Stimulated activated CD4-positive, alpha-beta T cell treated with anti-CD3 and anti-CD28 coated beads, Interleukin-1b, Interleukin-23, amount 100 ng/mL, for 4 hours (primary cell): ENCODE measurements around the gene RPTOR.

Experiments
- DNase-seq, 2 donors: peaks; one replicate each; pipeline ENCODE4 v3.0.0-alpha.2; 2020; ENCODE audit warnings: low read depth in 2 of 2

Gene RPTOR

DNA sequence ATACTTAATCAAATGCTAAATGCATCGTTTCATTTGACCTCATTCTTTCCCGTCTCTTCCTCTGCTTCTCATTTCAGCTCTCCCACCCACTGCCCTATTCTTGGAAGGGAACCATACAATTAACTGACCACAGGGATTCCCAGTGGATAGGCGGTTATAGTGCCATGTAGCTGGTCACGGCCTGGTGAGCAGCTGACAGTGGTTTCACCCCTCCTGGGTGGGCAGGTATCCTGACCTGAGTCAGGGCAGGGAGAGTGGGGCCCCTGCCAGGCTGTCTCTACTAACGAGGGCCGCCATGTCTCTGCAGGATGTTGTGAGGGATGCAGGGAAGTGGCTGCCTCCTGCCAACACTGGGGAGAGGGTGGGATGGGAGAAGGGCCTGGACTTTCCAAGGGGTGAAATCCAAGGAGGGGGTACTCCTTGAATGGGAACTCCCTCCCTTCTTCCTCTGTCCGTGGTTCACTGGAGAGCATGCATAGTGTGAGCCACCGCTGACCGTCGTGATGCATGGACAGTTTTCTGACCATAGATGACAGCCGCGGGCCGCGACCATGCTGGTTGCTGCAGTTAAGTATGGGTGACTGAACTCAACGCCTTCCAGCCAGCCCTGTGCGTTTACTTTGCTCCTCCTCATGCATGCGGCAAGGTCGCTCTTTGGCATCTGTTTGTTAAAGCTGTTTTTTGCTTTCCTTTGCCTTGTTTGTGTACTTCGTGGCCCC lies 95.9 kb downstream of the RPTOR start:
- DNase-seq = no peak

DNA sequence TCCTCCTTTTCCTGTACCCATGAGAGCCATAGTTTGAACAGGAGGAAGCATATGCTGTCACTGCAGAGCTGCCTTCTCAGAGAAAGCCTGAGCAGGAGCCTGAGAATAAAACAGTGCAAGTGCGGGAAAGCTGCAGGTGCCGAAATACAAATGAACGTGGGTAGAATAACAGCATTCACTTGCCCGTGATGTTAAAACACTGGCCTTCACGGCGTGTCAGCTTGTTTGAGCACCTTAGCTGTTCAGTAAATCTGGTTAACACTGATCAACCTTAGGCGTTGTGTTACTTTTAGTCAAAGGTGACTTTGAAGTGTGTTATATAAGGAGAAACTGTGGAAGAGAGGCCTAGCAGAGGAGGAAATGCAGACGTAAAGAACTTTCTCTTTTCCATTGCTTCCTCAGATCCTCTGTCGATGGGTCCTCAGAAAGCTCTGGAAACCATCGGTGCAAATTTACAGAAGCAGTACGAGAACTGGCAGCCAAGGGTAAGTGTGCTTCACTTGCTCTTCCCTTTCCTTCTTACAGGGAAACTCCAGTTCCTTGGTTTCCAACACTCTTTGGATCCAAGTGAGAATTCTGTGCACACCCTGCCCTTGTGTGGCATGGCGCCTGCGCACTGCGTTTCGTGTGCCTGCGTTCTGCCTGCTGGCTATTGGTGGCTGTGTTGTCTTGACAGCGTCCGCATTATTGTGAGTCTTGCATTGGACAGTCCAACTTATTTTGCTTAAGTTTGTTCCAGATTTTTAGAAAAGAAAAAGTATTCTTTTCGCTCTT lies 98.9 kb downstream of the RPTOR start:
- no peak for DNase-seq

DNA sequence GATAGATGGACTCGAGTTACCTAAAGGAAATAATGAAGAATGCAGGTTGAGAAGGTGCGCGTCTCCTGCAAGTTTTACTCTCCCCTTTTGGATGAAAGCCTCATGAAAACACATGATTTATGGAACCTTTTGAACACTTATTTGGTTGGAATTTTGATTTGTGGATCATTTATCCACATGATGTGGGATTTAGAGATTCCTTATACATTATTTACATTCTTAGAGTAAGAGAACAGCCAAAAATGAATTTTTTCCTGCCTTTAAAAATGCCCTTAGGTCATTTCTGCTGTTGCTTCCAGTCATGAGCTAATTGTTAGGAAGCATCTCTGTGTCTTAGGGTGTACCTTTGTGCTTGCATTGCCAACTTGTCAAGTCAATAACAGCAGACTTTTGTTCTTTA lies 99.9 kb downstream of the RPTOR start:
- no peak for DNase-seq

DNA sequence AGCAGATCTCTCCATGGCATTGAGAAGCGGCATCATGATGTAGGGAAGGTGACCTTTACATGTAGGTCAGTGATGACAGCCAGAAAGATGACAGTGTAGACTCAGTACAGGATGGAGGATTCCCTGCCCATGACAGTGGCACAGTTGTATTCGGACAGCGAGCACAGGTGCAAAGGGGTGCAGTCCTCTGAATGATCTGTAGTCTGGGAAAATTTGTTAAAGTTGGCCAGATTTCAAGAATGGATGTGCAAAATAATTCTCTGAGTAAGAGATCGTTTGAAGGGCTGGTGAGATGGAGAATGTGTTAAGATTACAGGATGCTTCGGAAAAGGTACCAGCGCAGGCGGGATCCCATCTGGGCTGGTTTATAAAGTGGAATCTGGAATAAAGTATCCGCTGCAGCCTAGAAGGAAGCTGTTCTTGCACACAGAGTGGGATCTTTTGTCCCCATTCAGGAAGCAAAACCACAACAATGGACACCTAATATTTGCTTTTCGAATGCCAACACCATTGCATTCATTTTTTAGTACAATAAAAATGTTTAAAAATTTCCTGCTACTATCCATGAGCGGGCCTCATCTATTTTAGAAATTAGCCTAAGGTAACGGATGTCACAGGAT lies 101.2 kb downstream of the RPTOR start:
- DNase-seq = no peak

DNA sequence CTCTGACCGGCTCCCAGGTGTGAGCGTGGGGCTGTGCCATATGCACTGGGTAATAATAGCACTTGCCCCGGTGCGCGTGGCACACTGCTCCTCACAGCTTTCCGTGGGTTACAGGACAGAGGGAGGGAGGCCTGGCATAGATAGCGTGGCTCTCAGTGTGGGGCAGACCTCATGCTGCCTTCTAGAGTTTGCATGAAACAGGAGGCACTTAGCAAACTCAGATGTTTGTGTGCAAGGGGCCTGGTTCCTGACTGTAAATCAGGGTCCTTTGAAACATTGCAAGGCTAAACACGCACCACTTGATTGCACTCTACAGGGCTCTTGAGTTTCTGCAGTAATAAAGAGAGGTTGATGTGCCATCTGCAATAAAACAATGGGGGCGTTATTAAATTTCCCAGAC lies 101.7 kb downstream of the RPTOR start:
- DNase-seq = no peak

DNA sequence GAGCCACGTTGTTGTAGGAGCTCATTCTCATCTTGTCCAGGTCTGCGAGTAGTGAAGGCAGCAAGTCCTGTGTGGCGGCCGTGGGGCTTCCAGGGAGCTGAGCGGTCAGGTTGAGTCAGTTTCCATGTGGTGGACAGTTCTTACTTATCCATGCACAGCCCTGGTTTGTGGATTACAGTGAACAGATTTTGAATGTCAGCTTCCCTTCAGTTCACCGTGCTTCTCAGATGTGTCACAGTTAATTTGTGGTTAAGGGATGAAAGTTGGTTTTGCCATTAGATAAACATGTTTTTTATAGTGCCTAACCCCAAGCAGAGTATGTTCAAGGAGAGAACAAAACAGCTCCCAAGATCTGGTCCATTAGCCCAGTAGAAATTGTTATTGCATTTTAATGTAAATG lies 103.1 kb downstream of the RPTOR start:
- DNase-seq = no peak

DNA sequence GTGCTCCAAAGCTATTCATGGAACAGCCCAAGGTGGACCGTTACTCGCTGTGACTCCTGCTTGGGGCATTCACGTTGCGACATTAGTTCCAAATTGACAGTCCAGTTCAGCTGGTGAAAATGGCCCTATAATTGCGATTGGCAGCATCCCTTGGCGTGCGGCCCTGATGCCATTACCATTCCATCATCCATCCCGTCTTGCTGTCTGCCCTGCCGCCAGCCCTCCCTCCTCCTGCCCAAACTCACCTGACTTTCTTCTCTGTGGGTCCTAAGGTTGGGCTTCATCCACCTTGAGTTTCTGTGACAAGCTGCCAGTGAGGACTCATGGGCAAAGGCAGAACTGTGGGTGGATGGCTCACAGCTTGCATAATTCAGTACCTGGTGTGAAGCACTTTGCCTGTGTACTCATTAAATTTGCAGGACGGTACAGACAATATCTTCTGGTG lies 104.6 kb downstream of the RPTOR start:
- no peak for DNase-seq

DNA sequence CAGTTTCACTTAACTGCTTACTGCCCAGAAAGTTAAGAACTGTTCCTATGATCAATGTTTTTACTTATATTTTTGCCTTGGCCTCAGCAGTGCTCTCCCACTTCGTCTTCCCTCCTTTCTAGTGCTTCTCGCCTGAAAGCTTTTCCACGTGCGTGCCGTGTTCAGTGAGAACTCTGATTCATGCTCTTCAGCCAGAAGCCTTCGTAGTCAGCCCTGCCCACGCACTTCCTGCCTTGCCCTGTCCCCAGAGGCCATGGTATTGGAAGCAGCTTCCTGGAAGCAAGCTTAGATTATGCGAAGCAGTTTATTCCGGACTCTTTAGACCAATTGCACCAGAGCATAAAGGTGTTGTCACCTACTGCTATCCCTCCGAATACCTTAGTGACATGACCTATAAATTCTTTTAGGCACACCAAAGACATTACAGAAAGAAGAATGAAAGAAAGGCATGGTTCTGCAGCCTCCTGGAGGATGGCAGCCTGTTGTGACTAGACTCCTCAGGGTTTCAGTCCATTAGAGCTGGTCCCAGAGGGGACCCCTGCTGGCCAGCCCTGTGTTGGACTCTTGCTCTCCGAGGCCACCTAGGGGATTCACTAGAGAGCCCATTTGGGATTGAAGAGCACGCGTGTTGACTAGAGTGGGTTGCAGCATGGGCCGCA lies 105.2 kb downstream of the RPTOR start:
- DNase-seq = peak; percentile 65 to 70

DNA sequence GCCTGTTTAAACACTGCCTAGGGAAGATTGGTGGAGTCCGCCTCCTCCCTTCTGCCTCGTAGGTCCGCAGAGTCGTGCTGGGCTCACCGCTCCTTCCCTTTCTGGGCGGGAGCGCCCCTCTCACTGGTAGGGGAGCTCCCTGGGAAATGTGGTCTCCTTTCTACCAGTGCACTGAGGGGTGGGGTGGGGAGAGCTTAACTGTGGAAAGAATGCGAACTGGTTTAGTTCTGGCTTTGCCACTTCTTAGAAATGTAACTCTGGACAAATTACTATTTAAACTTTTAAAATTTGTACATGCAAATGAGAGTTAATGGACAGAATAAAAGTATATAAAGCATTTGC lies 105.7 kb downstream of the RPTOR start:
- DNase-seq = no peak

DNA sequence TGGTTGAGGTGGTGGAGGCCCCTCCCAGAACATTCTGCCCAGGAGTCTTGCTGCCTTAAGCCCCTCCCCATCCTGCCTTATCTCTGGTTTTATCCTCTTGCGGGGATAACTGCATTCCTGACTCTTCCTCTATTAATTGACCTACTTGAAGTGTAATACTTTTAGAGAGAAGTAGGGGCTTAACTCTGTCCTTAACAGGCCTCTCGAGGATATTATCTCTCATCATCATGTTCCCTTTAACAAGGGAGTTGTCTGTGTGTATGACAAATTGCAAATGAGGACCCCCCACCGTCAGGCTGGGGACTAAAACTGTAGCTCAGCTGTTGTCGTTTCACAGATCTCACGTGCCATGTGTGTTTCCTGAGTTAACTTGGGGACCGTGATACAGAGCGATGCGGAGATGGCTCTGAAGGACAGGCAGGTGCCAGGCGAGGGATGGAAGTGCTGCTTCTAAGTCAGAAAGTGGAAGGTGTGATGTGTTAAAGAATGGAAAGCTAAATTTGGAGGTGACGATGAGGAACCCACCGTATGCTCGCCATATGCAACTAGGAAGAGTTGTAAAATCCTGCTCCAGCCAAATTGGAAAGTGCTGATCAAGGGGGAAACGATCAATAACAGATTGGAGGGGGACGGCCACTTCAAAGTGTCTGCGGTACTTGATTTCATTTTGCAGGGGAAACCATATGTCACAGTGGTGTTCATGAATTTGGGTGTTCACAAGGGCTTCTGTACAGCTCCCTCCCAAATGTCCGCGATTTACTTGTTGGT lies 106.3 kb downstream of the RPTOR start:
- no peak for DNase-seq

DNA sequence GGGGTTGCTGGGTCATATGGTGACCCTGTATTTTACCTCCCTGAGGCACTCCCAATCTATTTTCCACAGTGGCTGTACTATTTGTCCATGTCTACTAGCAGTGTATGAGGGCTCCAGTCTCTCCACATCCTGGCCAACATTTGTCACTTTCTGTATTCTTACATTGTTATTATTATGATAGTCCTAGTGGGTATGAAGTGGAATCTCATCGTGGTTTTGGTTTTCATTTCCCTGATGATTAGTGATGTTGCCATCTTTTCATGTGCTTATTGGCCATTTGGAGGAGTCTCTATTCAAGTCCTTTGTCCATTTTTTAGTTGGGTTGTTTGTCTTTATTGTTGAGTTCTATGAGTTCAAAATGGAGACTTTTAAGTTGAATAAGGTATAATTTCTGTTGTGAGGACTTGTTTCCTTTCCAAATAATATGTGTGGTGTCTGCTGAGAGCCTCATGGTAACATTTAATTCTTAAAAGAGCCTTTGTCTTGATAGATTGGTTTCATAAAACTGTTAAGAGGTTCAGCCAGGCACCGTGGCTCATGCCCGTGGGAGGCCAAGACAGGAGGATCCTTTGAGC lies 108.2 kb downstream of the RPTOR start:
- DNase-seq = no peak

DNA sequence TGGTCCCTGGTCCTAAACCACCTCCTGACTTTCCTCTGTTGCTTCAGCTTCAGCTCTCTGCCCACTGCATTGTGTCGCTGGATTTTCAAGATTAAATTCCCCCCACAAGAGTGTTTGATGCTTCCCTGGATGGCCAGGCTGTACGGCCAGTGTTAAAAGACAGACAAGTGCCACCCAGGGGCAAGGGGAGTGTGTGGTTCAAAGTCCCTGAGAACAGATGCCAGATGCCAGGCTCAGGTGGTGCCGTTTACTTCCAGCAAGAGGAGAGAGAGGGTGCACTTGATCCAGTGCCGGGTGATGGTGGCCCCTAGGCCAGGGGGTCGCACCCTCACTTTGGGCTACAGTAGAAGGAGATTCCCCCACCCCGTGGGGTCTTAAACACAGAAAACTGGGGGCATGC lies 109.2 kb downstream of the RPTOR start:
- no peak for DNase-seq

DNA sequence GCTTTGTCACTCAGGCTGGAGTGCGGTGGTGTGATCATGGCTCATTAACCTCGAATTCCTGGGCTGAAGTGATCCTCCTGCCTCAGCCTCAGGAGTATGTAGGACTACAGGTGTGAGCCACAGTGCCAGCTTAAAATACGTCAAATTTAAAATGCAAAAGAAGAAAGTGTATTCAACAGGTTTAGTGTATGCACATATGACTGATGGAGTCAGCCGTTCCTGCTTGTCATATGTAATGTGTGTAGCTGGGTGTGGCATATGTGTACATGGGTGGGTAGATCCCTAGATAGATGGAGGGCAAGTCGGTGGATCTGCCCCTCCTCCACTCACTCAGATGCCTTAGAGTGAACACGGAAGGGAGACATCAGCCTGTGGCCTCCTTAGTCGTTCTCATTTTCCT lies 111.0 kb downstream of the RPTOR start:
- no peak for DNase-seq

DNA sequence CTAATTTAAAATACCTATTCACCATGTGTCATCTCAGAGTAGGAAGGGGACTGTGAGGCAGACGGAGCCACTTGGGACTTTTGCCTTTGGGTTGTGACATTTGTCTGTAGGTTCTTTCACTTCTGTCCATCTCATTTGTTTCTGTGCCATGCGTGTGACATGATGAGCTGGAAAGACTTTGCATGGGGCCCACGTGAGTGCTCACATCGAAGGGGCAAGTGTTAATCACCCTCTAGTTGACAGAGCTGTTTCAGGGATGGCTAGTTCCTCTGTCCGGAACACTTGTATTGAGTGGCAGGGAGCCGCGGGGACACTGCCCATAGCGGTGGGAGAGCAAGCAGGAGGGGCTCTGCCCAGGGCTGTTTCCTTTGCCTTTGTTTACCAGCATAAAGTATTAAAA lies 112.0 kb downstream of the RPTOR start:
- no peak for DNase-seq

DNA sequence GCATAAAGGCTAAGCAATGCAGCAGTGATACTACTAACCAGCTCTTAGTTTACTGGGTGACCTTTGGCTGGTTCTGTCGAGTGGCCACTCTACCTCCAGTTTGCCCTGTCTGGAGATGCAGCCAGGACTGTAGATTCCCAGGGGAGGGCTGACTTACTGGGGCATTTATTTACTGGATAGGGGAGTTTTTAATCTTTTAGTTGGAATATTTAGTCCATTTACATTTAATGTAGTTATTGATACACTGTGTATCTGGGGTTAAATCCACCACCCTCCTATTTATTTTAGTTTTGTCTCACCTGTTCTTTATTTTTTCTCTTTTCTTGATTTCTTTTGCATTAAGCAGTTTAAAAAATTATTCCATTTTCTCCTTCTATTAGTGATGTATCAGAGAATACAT lies 112.9 kb downstream of the RPTOR start:
- no peak for DNase-seq

DNA sequence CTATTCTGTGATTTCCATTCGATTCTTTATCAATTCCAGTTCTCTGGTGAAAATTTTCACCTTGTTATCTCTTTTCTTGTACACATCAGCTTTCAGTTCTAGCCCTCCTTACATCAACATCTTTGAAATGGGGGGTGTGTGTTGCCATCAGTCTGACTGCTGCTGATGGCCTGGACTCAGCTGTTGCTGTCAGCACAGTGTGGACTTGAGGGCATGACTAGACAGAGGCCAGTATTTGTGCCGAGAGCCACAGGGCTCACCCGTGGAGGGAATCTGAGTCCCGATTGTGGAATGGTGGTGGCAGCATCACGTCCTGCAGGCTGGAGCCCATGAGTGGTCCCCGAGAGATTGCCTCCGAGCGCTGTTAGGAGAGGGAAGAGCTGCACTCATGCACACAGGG lies 114.2 kb downstream of the RPTOR start:
- DNase-seq = no peak

DNA sequence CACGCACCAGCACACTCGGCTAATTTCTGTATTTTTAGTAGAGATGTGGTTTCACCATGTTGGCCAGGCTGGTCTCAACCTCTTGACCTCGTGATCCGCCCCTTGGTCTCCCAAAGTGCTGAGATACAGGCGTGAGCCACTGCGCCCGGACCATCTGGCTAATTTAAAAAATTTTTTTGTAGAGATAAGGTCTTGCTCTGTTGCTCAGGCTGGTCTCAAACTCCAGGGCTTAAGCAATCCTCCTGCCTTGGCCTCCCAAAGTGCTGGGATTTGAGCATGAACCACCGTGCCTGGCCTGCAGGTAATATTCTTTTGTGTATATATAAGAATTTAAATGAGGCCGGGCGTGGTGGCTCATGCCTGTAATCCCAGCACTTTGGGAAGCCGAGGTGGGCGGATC lies 115.0 kb downstream of the RPTOR start:
- DNase-seq = no peak

DNA sequence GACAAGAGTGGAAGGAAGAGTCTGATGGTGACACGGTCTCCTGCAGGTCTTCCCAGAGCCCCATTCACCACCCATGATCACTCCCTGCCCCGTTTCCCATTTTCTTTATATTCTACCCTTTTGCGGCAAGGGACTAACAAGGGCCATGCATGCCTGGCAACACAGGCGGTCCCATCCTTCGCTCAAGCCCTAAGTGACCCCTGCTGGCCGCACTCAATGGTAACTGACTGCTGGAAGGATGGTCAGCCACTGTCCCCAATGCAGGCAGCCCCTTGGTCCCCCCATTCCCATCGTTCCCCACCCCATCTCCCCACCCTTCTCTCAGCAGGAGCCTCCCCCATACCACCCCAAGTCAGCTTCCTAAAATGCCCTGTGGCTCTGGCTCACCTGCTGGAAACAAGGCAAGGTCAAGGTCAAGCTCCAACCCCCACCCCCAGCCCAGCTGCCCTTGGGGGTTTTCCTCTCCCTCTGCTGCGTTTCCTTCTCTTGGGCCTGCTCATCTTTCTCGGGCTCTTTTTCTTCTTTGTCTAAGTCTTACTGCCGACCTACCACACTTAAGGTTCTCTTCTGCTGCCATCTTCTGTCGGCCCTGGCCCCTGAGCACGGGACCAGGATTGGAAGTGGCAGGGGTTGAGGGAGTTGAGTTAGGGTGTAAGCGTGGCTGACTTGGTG lies 116.0 kb downstream of the RPTOR start:
- DNase-seq = no peak

DNA sequence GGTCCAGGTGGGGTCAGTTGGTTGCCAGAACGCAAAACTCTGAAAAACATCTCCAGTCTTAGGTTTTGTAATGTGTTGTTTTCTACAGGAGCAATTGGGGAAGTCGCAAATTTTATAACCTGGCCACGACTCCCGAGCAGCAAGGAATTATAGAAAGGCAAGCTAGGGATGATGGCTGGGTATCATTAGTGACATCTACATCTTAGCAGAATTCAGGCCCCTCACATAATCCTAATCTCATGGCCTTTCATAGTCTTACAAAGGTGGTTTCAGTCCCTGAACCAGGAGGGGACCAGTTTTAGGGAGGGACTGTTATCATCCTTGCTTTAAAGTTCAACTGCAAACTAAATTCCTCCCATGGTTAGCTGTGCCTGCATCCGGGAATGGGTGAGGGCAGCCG lies 117.9 kb downstream of the RPTOR start:
- DNase-seq = no peak

DNA sequence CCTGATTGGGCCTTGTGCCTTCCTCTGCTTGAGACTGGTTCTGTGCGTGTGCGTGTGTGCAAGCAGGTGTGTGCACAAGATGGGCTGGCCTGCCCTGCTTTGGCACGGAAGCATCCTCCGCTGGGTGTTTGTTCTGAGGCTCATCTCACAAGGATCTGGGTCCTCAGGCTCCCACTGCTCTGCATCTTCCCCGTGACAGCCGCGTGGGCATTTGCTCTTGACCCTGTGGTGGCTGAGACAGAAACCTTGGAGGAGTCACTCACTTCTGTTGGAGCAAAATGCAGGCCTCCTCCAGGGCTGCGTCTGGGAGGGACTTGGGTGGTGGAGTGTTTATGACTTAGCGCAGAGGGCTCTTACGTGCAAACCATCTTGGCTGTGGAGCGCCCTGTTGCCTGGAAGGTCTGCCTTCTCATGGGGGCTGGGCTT lies 119.2 kb downstream of the RPTOR start:
- DNase-seq = no peak

DNA sequence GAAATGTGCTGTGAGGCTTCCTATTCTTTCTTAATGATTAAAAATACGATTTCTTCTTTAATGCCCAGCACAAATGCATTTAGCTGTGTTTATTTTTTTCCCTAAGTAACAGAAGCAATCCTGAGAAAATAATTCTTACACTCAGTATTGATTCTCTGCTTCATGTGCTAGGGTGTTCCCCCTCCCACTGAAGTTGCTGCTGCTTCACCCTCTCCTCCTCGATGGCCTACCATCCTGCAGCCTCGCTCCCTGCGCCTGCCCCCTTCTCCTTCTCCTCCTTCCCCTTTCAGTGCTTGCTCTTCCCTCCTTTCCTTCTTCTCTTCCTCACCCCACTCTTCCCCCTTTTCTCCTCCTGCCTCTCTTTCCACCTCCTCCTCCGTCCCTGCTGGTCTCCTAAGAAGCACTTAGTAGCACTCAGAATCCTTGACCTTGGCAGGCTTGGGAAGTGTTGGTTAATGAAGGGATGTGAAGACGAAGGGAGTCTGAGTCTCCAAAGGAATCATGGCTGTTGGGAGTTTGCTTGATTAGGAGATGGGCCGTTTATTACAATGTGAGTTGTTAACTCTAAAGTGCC lies 119.7 kb downstream of the RPTOR start:
- DNase-seq = no peak
